Spleen (tissue), 11 donors: ENCODE results near the gene TIMM21. TPM values are rescaled to one million over a fixed set of nuclear protein-coding genes. Genes with fewer than 3 reads are reported as not detected.

ENCODE experiments used
- DNase-seq: peaks from one replicate; pipeline ENCODE4 v3.0.0-alpha.2; 2020
- H3K27ac ChIP-seq, 8 donors: fragments of 200-600 bp; sonication (generic) in 7 of 8; 1 replicate in 4 of 8; 2 replicates in 4 of 8; pipeline versions ENCODE4 v1.5.0 to v1.8.0; 2016 to 2021; ENCODE audit warnings: inconsistent platforms in 4 of 8, mild to moderate bottlenecking in 4 of 8, moderate library complexity in 1 of 8
- H3K27me3 ChIP-seq, 7 donors: fragments of 200-600 bp; sonication (generic) in 6 of 7; replicated peaks in 1 of 7; 1 replicate in 4 of 7; 2 replicates in 3 of 7; pipeline versions ENCODE4 v1.5.0 to v1.8.0; 2016 to 2021; ENCODE audit warnings: inconsistent platforms in 3 of 7, mild to moderate bottlenecking in 1 of 7
- H3K36me3 ChIP-seq, 6 donors: fragments of 200-600 bp; sonication (generic) in 5 of 6; 1 replicate in 4 of 6; 2 replicates in 2 of 6; pipeline versions ENCODE4 v1.5.0 to v1.8.0; 2016 to 2021; ENCODE audit warnings: inconsistent platforms in 2 of 6
- H3K4me1 ChIP-seq, 6 donors: fragments of 200-600 bp; sonication (generic) in 5 of 6; 1 replicate in 3 of 6; 2 replicates in 3 of 6; pipeline versions ENCODE4 v1.5.0 to v1.8.0; 2016 to 2021; ENCODE audit warnings: inconsistent platforms in 3 of 6
- H3K4me3 ChIP-seq, 8 donors: fragments of 200-600 bp; sonication (generic) in 7 of 8; 1 replicate in 4 of 8; 2 replicates in 4 of 8; pipeline versions ENCODE4 v1.5.0 to v1.8.0; 2016 to 2021; ENCODE audit warnings: inconsistent platforms in 4 of 8, mild to moderate bottlenecking in 4 of 8, moderate library complexity in 2 of 8
- H3K9me3 ChIP-seq, 8 donors: fragments of 200-600 bp; sonication (generic) in 7 of 8; 1 replicate in 4 of 8; 2 replicates in 4 of 8; pipeline versions ENCODE4 v1.5.0 to v1.8.0; 2016 to 2021; ENCODE audit warnings: inconsistent platforms in 4 of 8
- POLR2A ChIP-seq, 3 donors: fragments of 450-650 bp; IDR thresholded peaks; one replicate each; pipeline ENCODE4 v1.5.1; 2017; ENCODE audit warnings: antibody characterized with exemption in 3 of 3, mild to moderate bottlenecking in 1 of 3
- POLR2AphosphoS5 ChIP-seq, 3 donors: sonication (generic); formaldehyde crosslinking; IDR thresholded peaks; one replicate each; pipeline ENCODE4 v1.5.1; 2017; ENCODE audit warnings: antibody characterized with exemption in 3 of 3
- WGBS, 5 donors: extraction: QIAGEN DNeasy Blood & Tissue Kit in 3 of 5; methylation state at CpG; one replicate each; pipeline versions ENCODE4 v1.1.5 to v1.1.7; 2013 to 2018; 5-methylcytosine and 5-hydroxymethylcytosine counted together
- intact Hi-C: fragments of 100-400 bp; cut with DNase I; formaldehyde crosslinking; loops from one replicate; pipeline ENCODE4 v1.15.0; 2023; ENCODE audit warnings: low total_unique reads
- polyA plus RNA-seq, 3 donors: library from polyadenylated mRNA; stranded (reverse); fragments of 200-250 nt; gene quantifications; one replicate each; pipeline ENCODE4 v1.2.1, GENCODE V29; 2013
- total RNA-seq, 7 donors: library from RNA; depleted of rRNA in 3 of 7; stranded (reverse); fragments of >200 nt in 3 of 7; fragmentation: NEBNext Ultra II Directional in 4 of 7; extraction: Animal tissue kit (Norgen Biotek cat#: 25700) in 4 of 7; gene quantifications; one replicate each; pipeline versions ENCODE4 v1.1.0 to v1.2.1, GENCODE V29; 2016 to 2021
- TF ChIP-seq, protein P1 (sequence below), 11 experiments: fragments of 200-600 bp in 7 of 11; fragments of 450-650 bp in 4 of 11; sonication (generic) in 4 of 11; IDR thresholded peaks in 8 of 11; conservative IDR thresholded peaks in 3 of 11; 1 replicate in 7 of 11; 2 replicates in 4 of 11; pipeline versions ENCODE4 v1.4.0 to v1.8.0; 2016 to 2021; ENCODE audit warnings: antibody characterized with exemption in 11 of 11, inconsistent platforms in 4 of 11, mild to moderate bottlenecking in 1 of 11
- donor health status: healthy with polysubstance abuse.
- donor health status: DM: no; HTN: no; CAD: no; lungs with moderate emphysema.
- donor health status: DM: no; HTN: no; CAD: no.
- donor health status: Bipolar disorder and iron deficiency.
- donor health status: healthy.
- donor health status: DM: no; HTN: no; CAD: no.
- donor health status: DM: yes; HTN: yes; CAD: no.

The TIMM21 gene
- total and polyA plus RNA-seq, 10 donors = 13.5 to 34.7 (median 22.9) TPM

DNA sequence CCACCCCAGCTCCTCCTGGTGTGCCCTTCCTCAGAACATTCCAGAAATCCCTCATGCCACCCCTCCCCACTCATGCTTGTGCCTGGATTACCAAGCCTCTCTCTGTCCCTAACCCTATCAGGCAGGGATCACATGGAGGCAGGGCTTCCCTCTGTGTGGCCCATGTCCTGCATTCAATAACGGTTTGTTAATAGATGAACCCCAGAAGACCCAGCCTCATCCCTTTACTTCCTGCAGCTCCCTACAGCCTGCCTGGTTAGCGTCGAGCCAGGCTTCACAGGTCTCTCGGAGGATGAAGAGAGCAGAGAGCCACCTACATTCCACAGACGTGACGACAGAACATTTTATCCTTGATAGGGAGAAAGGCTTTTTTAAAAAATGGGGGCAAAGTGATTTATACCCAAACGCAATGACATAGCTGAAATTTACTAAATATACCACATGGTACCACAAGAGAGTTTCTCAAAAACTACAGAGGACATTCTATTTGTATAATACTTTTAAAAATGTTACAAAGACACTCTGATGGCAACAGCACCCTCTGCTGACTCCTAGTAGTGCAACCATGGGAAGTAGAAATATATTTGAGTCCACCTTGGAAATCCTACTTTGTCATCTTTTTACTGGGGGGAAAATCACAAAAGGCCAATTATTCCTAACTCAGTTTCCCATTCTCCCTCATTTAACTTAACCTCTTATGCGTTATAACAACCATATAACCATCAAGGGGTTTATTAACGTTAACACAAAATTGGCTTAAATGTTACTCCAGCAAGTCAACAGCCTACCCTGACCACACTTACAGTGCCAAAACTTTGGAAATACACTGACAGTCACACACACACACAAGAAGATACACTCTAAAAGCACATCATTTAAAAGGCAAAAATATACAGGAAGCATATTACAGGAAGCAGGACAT lies 31.4 kb upstream of the TIMM21 start:
- DNase-seq = peak; percentile 40
- H3K36me3 ChIP-seq = no peaks in the 10 kb centered on the region
- H3K27ac ChIP-seq = no peak overlapping the region
- H3K9me3 ChIP-seq = peaks cover 0 to 12% (median 9%) of the 10 kb centered on the region in 8 donors
- H3K4me1 ChIP-seq = peaks cover 0 to 5% (median 0%) of the 10 kb centered on the region in 6 donors
- intact Hi-C loops = no loop called here
- TF ChIP-seq POLR2AphosphoS5 (IDR thresholded peaks at IDR 0.05) (no peak), POLR2A (IDR thresholded peaks at IDR 0.05) (no peak)
- TF ChIP-seq, protein P1, sequence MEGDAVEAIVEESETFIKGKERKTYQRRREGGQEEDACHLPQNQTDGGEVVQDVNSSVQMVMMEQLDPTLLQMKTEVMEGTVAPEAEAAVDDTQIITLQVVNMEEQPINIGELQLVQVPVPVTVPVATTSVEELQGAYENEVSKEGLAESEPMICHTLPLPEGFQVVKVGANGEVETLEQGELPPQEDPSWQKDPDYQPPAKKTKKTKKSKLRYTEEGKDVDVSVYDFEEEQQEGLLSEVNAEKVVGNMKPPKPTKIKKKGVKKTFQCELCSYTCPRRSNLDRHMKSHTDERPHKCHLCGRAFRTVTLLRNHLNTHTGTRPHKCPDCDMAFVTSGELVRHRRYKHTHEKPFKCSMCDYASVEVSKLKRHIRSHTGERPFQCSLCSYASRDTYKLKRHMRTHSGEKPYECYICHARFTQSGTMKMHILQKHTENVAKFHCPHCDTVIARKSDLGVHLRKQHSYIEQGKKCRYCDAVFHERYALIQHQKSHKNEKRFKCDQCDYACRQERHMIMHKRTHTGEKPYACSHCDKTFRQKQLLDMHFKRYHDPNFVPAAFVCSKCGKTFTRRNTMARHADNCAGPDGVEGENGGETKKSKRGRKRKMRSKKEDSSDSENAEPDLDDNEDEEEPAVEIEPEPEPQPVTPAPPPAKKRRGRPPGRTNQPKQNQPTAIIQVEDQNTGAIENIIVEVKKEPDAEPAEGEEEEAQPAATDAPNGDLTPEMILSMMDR (IDR thresholded peaks at IDR 0.05 in 8 of 11, conservative IDR thresholded peaks at IDR 0.05 in 3 of 11) = peak in 8 of 11 experiments; percentile 17 to 54 (median 32)
- 60 to 71% (median 63%) methylated on average over 9 of the region's 9 CpGs for WGBS, 5 donors
- no peaks in the 10 kb centered on the region for H3K27me3 ChIP-seq
- no peak overlapping the region for H3K4me3 ChIP-seq

- no peak for DNase-seq
These were observed 25.1 kb upstream of the TIMM21 start for GRCh38 chr18:74123200-74123599.

GRCh38 chr18:74124642-74125041 lies 23.7 kb upstream of the TIMM21 start:
- no peak for DNase-seq
- Histone ChIP-seq H3K36me3 (no peaks in the 10 kb centered on the region), H3K4me3 (no peak overlapping the region), H3K4me1 (no peaks in the 10 kb centered on the region), H3K9me3 (no peaks in the 10 kb centered on the region), H3K27me3 (no peaks in the 10 kb centered on the region), H3K27ac (no peak overlapping the region)
- 70 to 76% (median 75%) methylated on average over 1 of the region's 1 CpG for WGBS, 5 donors
- intact Hi-C loops = no loop called here
- TF ChIP-seq, protein P1 (IDR thresholded peaks at IDR 0.05 in 8 of 11, conservative IDR thresholded peaks at IDR 0.05 in 3 of 11) = no peak
- TF ChIP-seq POLR2AphosphoS5 (IDR thresholded peaks at IDR 0.05) (no peak), POLR2A (IDR thresholded peaks at IDR 0.05) (no peak)

More at GRCh38 chr18:74123200-74123599, 25.1 kb upstream of the TIMM21 start:
- Histone ChIP-seq H3K9me3 (no peaks in the 10 kb centered on the region), H3K4me1 (no peaks in the 10 kb centered on the region), H3K4me3 (no peak overlapping the region), H3K27me3 (no peaks in the 10 kb centered on the region), H3K36me3 (no peaks in the 10 kb centered on the region), H3K27ac (no peak overlapping the region)
- no peak for TF ChIP-seq POLR2AphosphoS5 (IDR thresholded peaks at IDR 0.05)
- TF ChIP-seq, protein P1 (IDR thresholded peaks at IDR 0.05 in 8 of 11, conservative IDR thresholded peaks at IDR 0.05 in 3 of 11) = no peak
- no peak for TF ChIP-seq POLR2A (IDR thresholded peaks at IDR 0.05)
- 87 to 95% (median 93%) methylated on average over 6 of the region's 6 CpGs for WGBS, 5 donors
- intact Hi-C loops = no loop called here
